ENCODE measurements around the gene CCDC3.

- TF ChIP-seq CTCF (IDR thresholded peaks at IDR 0.05) = no peak
- TF ChIP-seq POLR2A (IDR thresholded peaks at IDR 0.05) = no peak
Observed at GRCh38 chr10:12911795-12912194, 89.7 kb downstream of the CCDC3 start.
